DOHH2 (cell line): ENCODE measurements around the gene TFAP2C.

Source experiments
- H3F3A ChIP-seq: fragments of 200-600 bp; sonication (generic), shearing (Covaris generic); 2 replicates; pipeline ENCODE4 v1.6.0; 2016; ENCODE audit warnings: antibody characterized with exemption, mild to moderate bottlenecking; ENCODE audit not compliant: control insufficient read depth, insufficient read depth
- H3K27ac ChIP-seq: fragments of 200-600 bp; sonication (generic); 2 replicates; pipeline ENCODE4 v1.5.1; 2014; ENCODE audit warnings: low read depth, mild to moderate bottlenecking, low read length, moderate library complexity
- H3K27me3 ChIP-seq: fragments of 200-600 bp; sonication (generic); 2 replicates; pipeline ENCODE4 v1.6.1; 2014; ENCODE audit warnings: mild to moderate bottlenecking, low read length, mixed read lengths; ENCODE audit not compliant: control insufficient read depth
- H3K36me3 ChIP-seq: fragments of 200-600 bp; sonication (generic); 2 replicates; pipeline ENCODE4 v1.6.1; 2014; ENCODE audit warnings: mild to moderate bottlenecking, low read length, moderate library complexity, mixed read lengths; ENCODE audit not compliant: control insufficient read depth
- H3K4me1 ChIP-seq: fragments of 200-600 bp; sonication (generic); 2 replicates; pipeline ENCODE4 v1.6.1; 2014; ENCODE audit warnings: mild to moderate bottlenecking, low read length, mixed read lengths; ENCODE audit not compliant: control insufficient read depth
- H3K4me2 ChIP-seq: fragments of 200-600 bp; sonication (generic); 2 replicates; pipeline ENCODE4 v1.6.0; 2014; ENCODE audit warnings: mild to moderate bottlenecking, low read length, moderate library complexity
- H3K4me3 ChIP-seq: fragments of 200-600 bp; sonication (generic); 2 replicates; pipeline ENCODE4 v1.5.1; 2014; ENCODE audit warnings: mild to moderate bottlenecking, low read length, mixed read lengths
- H3K79me2 ChIP-seq: fragments of 200-600 bp; sonication (generic); 2 replicates; pipeline ENCODE4 v1.6.1; 2014; ENCODE audit warnings: mild to moderate bottlenecking, low read length, mixed read lengths; ENCODE audit not compliant: control insufficient read depth
- H3K9me2 ChIP-seq: fragments of 200-600 bp; sonication (generic); replicated peaks from 2 replicates; pipeline ENCODE4 v1.6.1; 2014; ENCODE audit warnings: mild to moderate bottlenecking, low read length, mixed read lengths; ENCODE audit not compliant: control insufficient read depth
- H3K9me3 ChIP-seq: fragments of 200-600 bp; sonication (generic); 2 replicates; pipeline ENCODE4 v1.6.1; 2014; ENCODE audit warnings: antibody characterized with exemption, low read length, mixed read lengths; ENCODE audit not compliant: control insufficient read depth, insufficient read depth
- H4K20me1 ChIP-seq: fragments of 200-600 bp; sonication (generic); 2 replicates; pipeline ENCODE4 v1.6.0; 2014; ENCODE audit warnings: low read depth, mild to moderate bottlenecking, antibody characterized with exemption, low read length, moderate library complexity; ENCODE audit not compliant: control insufficient read depth, insufficient read depth
- EZH2phosphoT487 ChIP-seq: fragments of 200-600 bp; sonication (generic); IDR thresholded peaks from 2 replicates; pipeline ENCODE4 v1.6.1; 2017; ENCODE audit warnings: borderline replicate concordance, mild to moderate bottlenecking, antibody characterized with exemption, low read length, moderate library complexity, mixed read lengths
- TF ChIP-seq, protein P1 (sequence below): fragments of 200-600 bp; sonication (generic); IDR thresholded peaks from one replicate; pipeline ENCODE4 v1.5.1; 2014; ENCODE audit warnings: antibody characterized with exemption, mild to moderate bottlenecking, low read depth, low read length; ENCODE audit not compliant: poor library complexity, severe bottlenecking

The TFAP2C gene

DNA sequence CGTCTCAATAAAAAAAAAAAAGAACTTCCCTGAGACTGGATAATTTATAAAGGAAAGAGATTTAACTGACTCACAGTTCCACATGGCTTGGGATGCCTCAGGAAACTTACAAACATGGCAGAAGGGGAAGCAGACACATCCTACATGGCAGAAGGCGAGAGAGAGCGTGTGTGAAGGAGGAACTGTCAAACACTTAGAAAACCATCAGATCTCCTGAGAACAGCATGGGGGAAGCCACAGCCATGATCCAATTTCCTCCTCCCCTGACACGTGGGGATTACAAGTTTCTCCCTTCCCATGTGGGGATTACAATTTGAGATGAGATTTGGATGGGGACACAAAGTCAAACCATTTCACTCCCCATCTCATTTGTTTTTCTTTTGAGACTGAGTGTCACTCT, 46.6 kb upstream of the TFAP2C start:
- no peak overlapping the region for H3K4me2 ChIP-seq
- no peaks in the 10 kb centered on the region for H3F3A ChIP-seq
- no peaks in the 10 kb centered on the region for H3K9me3 ChIP-seq
- H4K20me1 ChIP-seq = no peaks in the 10 kb centered on the region
- no peaks in the 10 kb centered on the region for H3K36me3 ChIP-seq
- no peak overlapping the region for H3K27ac ChIP-seq
- H3K9me2 ChIP-seq = no peaks in the 10 kb centered on the region
- no peak overlapping the region for H3K4me3 ChIP-seq
- TF ChIP-seq EZH2phosphoT487 = no peak
- TF ChIP-seq, protein P1, sequence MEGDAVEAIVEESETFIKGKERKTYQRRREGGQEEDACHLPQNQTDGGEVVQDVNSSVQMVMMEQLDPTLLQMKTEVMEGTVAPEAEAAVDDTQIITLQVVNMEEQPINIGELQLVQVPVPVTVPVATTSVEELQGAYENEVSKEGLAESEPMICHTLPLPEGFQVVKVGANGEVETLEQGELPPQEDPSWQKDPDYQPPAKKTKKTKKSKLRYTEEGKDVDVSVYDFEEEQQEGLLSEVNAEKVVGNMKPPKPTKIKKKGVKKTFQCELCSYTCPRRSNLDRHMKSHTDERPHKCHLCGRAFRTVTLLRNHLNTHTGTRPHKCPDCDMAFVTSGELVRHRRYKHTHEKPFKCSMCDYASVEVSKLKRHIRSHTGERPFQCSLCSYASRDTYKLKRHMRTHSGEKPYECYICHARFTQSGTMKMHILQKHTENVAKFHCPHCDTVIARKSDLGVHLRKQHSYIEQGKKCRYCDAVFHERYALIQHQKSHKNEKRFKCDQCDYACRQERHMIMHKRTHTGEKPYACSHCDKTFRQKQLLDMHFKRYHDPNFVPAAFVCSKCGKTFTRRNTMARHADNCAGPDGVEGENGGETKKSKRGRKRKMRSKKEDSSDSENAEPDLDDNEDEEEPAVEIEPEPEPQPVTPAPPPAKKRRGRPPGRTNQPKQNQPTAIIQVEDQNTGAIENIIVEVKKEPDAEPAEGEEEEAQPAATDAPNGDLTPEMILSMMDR = no peak
- no peaks in the 10 kb centered on the region for H3K79me2 ChIP-seq
- no peaks in the 10 kb centered on the region for H3K4me1 ChIP-seq
- H3K27me3 ChIP-seq = no peaks in the 10 kb centered on the region

DNA sequence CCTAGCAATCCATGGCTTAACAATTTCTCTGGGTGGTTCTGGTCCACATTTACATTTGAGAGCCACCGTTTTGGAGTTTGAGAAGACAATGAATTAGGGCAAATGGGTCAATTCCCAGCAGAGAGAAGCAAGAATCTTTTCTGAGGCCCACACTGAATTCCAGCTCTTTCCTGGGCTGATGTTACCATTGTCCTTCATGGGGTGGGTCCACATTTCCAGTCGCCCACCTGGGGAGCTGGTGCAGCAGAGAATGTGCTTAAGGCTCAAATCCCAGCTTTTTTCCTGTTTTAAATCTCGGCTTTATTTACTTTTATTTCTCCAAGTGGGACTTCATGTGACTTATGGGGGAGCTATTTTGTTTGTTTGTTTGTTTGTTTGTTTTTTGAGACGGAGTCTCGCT, 44.2 kb upstream of the TFAP2C start:
- H4K20me1 ChIP-seq = no peaks in the 10 kb centered on the region
- no peaks in the 10 kb centered on the region for H3K4me1 ChIP-seq
- no peak overlapping the region for H3K27ac ChIP-seq
- no peaks in the 10 kb centered on the region for H3K27me3 ChIP-seq
- TF ChIP-seq, protein P1 = no peak
- no peak for TF ChIP-seq EZH2phosphoT487
- no peak overlapping the region for H3K4me2 ChIP-seq
- H3K79me2 ChIP-seq = no peaks in the 10 kb centered on the region
- no peaks in the 10 kb centered on the region for H3K9me3 ChIP-seq
- H3K9me2 ChIP-seq = no peaks in the 10 kb centered on the region
- H3K36me3 ChIP-seq = no peaks in the 10 kb centered on the region
- H3F3A ChIP-seq = no peaks in the 10 kb centered on the region
- H3K4me3 ChIP-seq = no peak overlapping the region

DNA sequence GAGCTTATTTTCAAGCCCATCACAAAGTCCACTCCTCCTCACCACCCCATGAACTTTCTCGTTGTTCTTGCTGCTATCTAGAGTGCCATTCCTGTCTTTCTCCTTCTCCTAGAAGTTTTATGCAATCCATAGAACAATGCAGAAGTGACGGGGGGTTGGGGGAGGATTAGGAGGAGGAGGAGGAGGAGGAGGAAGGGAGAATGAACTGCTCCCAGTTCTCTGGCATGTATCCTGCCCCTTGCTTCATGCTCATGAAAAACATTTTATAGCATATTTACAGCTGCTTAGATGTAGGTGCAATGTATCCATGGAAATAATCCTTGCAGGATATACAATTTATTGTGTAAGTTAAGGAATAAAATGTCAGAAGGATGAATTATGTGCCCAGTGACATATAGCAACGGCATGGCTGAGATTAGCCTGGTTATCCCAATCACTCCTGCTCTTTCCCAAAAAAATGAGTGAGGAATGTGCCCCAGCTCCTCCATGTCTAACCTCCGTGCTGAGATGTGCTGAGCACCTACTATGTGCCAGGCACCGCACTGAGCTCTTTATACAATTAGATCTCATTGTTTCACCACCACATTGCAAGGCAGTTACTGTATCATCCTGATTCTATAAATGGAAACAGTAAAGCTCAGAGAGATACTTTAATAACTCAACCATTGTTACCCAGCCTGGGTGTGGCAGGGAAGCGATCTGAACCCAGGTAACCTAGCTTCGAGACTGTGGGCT, 41.6 kb upstream of the TFAP2C start:
- Histone ChIP-seq H3K4me1 (no peaks in the 10 kb centered on the region), H4K20me1 (no peaks in the 10 kb centered on the region), H3K79me2 (no peaks in the 10 kb centered on the region), H3K27me3 (no peaks in the 10 kb centered on the region), H3K27ac (no peak overlapping the region), H3K4me3 (no peak overlapping the region), H3F3A (no peaks in the 10 kb centered on the region), H3K36me3 (no peaks in the 10 kb centered on the region), H3K9me2 (no peaks in the 10 kb centered on the region), H3K4me2 (no peak overlapping the region), H3K9me3 (no peaks in the 10 kb centered on the region)
- no peak for TF ChIP-seq EZH2phosphoT487
- TF ChIP-seq, protein P1 = no peak
